ENCODE results near the gene MEF2C.
A peak's percentile ranks its signal among the peaks of the same experiment; 100 is the strongest.
"Not testable (repeated sequence)": the region's sequence is repeated elsewhere in the genome, so short reads cannot be mapped to it uniquely, and the experiment has no call there.

MEF2C gene

DNA sequence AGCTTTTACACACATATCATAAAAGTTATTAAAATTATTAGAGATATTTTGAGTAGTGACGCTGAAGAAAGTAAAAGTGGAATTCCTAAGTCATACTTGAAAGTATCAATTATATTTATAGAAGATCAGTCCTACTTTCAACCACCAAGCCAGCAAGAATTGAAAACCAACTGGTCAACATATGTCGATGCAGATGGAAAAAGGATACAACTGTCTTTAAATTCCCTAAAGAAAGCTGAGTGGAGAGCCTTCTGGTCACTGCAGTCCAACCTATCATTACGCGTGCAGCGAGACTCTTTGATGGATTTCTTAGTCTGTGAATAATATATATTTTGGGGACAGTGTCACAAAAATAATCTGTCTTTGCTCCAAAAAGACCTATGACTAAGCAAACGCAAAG is 15.3 kb downstream of the MEF2C start:
- CTCF ChIA-PET: interaction anchor here (0.5 to 0.6 kb wide), 3 partner anchors 8 to 1331 kb away, joined by 3 to 5 read pairs (median 3); no protein-coding TSS in a partner anchor
- no peak for DNase-seq (ENCODE audit: low spot score)
- H3K27ac ChIP-seq: no peak overlapping the region
- POLR2A ChIA-PET (ENCODE audit: low non-redundant PET): no interaction called here
- TF ChIP-seq, protein P1, sequence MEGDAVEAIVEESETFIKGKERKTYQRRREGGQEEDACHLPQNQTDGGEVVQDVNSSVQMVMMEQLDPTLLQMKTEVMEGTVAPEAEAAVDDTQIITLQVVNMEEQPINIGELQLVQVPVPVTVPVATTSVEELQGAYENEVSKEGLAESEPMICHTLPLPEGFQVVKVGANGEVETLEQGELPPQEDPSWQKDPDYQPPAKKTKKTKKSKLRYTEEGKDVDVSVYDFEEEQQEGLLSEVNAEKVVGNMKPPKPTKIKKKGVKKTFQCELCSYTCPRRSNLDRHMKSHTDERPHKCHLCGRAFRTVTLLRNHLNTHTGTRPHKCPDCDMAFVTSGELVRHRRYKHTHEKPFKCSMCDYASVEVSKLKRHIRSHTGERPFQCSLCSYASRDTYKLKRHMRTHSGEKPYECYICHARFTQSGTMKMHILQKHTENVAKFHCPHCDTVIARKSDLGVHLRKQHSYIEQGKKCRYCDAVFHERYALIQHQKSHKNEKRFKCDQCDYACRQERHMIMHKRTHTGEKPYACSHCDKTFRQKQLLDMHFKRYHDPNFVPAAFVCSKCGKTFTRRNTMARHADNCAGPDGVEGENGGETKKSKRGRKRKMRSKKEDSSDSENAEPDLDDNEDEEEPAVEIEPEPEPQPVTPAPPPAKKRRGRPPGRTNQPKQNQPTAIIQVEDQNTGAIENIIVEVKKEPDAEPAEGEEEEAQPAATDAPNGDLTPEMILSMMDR (conservative IDR thresholded peaks at IDR 0.05; ENCODE audit: low read depth): no peak

DNA sequence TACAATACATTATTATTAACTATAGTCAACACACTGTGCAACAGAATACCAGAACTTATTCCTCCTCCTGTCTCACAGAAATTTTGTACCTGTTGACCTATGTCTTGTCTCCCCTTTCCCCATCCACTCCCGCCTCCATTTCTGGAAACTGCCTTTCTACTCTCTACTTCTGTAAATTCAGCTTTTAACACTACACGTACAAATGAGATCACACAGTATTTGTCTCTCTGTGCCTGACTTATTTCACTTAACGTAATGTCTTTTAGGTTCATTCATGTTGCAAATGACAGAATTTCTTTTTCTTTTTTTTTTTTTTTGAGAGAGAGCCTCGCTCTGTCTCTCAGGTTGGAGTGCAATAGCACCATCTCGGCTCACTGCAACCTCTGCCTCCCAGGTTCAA is 19.5 kb downstream of the MEF2C start:
- ChIA-PET POLR2A (ENCODE audit: low non-redundant PET) (no interaction called here), CTCF (no interaction called here)
- TF ChIP-seq, protein P1 (conservative IDR thresholded peaks at IDR 0.05; ENCODE audit: low read depth): no peak
- no peak for DNase-seq (ENCODE audit: low spot score)
- no peak overlapping the region for H3K27ac ChIP-seq

DNA sequence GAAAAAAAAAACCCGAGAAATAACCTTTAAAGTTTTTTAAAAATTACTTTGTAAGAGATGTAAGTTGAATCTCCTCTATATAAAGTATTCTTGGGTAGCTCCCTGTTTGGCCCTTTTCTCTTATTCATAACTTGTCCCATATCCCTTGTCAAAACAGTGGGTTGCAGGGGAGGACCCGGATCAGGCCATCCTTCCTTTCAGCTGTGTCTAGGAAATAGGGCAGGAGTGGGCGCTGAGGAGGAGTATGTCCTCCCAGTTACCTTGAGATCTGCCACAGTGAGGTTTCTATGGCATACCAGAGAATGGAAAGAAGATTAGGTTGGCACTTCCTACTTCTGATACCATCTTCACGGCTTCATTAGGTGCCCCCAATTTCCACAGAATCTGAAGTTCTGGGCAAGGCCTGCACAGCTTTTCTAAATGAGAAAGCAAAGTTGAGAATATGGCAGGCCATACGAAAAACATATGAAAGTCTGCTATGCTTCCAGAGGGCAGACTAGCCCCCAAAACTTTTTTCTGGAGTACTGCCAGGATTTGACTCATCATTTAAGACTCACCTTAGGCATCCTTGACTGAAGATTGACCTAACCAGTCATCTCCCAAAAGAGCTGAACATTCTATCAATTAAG is 20.3 kb downstream of the MEF2C start:
- POLR2A ChIA-PET (ENCODE audit: low non-redundant PET): no interaction called here
- no peak for DNase-seq (ENCODE audit: low spot score)
- TF ChIP-seq, protein P1 (conservative IDR thresholded peaks at IDR 0.05; ENCODE audit: low read depth): no peak
- CTCF ChIA-PET: interaction anchor here (0.6 kb wide), 1 partner anchor 14 kb away, joined by 3 read pairs; no protein-coding TSS in a partner anchor
- H3K27ac ChIP-seq: no peak overlapping the region

DNA sequence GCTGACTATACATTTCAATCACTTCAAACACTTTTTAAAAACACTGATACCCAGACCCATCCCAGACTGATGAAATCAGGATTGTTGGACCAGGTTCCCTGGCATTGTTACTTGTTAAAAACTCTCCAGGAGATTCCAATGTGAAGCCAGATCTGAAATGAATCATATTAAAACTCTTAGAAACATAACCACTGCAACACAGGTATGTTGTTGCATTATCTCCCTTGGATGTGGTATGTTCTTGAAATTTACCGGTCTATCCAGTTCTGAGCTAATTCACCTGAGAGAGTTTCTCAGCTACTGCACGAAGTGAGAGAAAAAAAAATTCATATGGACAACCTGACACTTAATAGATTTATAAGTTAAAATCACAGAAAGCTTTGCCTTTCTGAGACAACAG is 21.8 kb downstream of the MEF2C start:
- POLR2A ChIA-PET (ENCODE audit: low non-redundant PET): no interaction called here
- no peak overlapping the region for H3K27ac ChIP-seq
- peak; percentile 12 for DNase-seq (ENCODE audit: low spot score)
- TF ChIP-seq, protein P1 (conservative IDR thresholded peaks at IDR 0.05; ENCODE audit: low read depth): no peak
- CTCF ChIA-PET: interaction anchor here (0.6 to 0.7 kb wide), 3 partner anchors 132 to 1569 kb away, joined by 3 to 5 read pairs (median 4); no protein-coding TSS in a partner anchor

DNA sequence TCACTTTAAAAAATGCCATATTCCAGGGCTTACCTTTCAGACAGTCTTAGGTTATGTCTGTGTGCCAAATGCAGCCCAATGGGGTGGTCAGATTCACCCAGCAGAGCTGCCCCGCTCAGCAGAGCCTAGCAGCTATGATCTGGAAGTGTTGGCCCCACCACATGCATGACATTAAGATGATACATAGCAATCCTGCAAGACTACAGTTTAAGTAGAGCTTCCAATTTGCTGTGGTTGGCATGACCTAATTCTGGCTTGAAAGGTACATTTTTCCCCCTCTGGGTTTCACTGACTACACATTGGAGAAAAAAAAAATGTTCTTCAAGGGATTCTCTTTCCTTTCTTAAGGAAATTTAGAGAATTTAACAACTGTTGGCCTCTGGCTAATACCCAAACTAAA is 22.5 kb downstream of the MEF2C start:
- H3K27ac ChIP-seq: no peak overlapping the region
- POLR2A ChIA-PET (ENCODE audit: low non-redundant PET): no interaction called here
- TF ChIP-seq, protein P1 (conservative IDR thresholded peaks at IDR 0.05; ENCODE audit: low read depth): no peak
- CTCF ChIA-PET: interaction anchor here (0.6 to 0.7 kb wide), 4 partner anchors 54 to 720 kb away, joined by 3 to 5 read pairs (median 4); no protein-coding TSS in a partner anchor
- DNase-seq (ENCODE audit: low spot score): no peak

DNA sequence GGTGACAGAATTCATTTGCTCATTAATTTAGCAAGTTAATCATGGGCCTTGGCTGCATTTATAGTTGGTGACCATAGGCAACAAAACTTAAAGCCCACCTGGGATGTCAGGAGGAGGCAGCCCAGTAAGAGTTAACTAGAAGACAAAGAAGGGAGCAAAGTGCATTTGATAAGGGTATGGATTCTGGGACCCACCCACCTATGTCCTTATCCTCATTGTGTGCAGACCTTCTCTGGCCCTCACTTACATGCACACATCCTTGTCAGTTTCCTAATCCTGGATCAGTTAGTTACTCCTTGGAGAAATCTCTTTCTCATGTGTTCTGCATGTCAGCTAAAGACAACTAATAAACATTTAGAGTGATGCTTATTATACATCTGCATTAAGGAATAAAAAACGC is 24.6 kb downstream of the MEF2C start:
- CTCF ChIA-PET: no interaction called here

DNA sequence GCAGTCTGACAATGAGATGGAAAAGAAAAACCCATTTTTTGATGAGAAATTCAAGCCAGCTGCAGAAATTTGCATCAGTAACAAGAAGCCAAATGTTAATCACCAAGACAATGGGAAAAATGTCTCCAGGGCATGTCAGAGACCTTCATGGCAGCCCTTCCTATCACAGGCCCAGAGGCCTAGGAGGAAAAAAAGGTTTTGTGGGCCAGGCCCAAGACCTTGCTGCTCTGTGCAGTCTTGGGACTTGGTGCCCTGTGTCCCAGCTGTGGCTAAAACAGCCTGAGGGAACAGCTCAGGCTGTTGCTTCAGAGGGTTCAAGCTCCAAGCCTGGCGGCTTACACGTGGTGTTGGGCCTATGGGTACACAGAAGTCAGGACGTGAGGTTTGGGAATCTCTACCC is 26.6 kb downstream of the MEF2C start:
- CTCF ChIA-PET; POLR2A ChIA-PET (ENCODE audit: low non-redundant PET); H3K27ac ChIP-seq; DNase-seq (ENCODE audit: low spot score): not testable (repeated sequence)

More for the DNA sequence above, 24.6 kb downstream of the MEF2C start:
- POLR2A ChIA-PET (ENCODE audit: low non-redundant PET): no interaction called here
- no peak for DNase-seq (ENCODE audit: low spot score)
- TF ChIP-seq, protein P1 (conservative IDR thresholded peaks at IDR 0.05; ENCODE audit: low read depth): no peak
- H3K27ac ChIP-seq: no peak overlapping the region

All from RWPE1 (cell line).